HG03025 (cell line): ENCODE measurements around the gene ZRANB3.
"Not testable (repeated sequence)": the region's sequence is repeated elsewhere in the genome, so short reads cannot be mapped to it uniquely, and the experiment has no call there.

Experiments
- ATAC-seq: cut with Tn5 transposase; IDR thresholded peaks from one replicate; pipeline ENCODE4 v1.9.1; 2021; ENCODE audit warnings: mild to moderate bottlenecking, moderate library complexity; ENCODE audit not compliant: unreplicated experiment, low FRiP score

The ZRANB3 gene

DNA sequence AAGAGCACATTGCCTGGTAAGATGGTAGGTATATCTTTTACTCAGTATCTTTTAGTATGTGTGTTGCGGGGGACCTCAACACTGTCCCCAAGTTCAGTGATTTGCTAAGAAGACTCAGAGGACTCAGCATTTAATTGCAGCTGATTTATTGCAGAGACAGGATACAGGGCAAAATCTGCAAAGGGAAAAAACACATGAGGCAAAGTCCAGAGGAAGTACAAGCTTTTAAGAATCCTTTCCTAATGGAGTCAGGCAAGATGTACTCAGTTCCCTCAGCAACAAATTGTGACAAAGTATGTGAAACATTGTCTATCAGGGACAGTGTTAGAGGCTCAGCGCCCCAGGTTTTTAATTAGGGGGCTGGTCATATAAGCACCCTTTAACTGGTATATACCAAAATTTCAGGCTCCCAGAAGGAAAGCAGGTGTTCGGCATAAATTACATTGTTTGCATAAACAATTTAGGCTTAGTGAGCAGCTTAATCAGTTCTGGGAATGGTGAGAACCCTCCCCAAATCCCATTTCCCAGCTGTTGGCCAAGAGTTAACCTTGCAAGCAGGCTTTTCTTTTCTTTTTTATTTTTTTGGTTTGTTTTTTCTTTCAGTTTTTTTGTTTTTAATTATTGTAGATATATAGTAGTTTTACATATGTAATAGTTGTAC, 437.2 kb downstream of the ZRANB3 start:
- ATAC-seq, result no peak

GRCh38 chr2:135093193-135093592, 437.8 kb downstream of the ZRANB3 start:
- ATAC-seq, result no peak

DNA sequence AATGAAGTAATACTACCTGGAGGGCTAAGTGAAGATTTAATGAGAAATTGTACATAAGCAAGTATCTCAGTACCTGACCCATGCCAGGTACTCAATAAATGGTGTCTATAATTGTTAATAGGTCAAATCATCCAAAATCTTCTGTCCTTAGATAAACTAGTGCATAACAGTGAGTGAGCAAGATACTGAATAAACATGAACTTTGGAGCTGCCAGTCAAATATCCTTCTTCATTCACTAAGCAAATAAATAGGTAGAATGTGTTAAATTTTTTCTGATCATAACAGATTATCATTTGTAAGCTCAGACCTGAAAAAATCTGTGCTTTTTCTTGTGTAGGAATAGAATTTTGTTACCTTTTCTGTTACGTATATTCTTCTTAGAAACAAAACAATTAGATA, 439.3 kb downstream of the ZRANB3 start:
- ATAC-seq, result no peak

DNA sequence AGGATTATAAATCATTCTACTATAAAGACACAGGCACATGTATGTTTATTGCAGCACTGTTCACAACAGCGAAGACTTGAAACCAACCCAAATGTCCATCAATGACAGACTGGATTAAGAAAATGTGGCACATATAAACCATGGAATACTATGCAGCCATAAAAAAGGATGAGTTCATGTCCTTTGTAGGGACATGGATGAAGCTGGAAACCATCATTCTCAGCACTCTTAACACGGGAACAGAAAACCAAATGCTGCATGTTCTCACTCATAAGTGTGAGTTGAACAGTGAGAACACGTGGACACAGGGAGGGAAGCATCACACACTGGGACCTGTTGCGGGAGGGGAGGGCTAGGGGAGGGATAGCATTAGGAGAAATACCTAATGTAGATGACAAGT, 441.4 kb downstream of the ZRANB3 start:
- not testable (repeated sequence) for ATAC-seq
